ENCODE data around the gene MIDN.
"Not testable (repeated sequence)": the region's sequence is repeated elsewhere in the genome, so short reads cannot be mapped to it uniquely, and the experiment has no call there.

The MIDN gene

GRCh38 chr19:1245494-1246264, 2.7 kb upstream of the MIDN start:
- DNase-seq (ENCODE audit: low read depth), result no peak
- no peak for TF ChIP-seq CTCF (IDR thresholded peaks at IDR 0.05; ENCODE audit: control insufficient read depth, extremely low read depth, insufficient read depth)
- no peak overlapping the region for H3K4me3 ChIP-seq (ENCODE audit: low read depth, low read length)

- H3K4me3 ChIP-seq (ENCODE audit: low read depth, low read length); DNase-seq (ENCODE audit: low read depth): not testable (repeated sequence)
Measured at GRCh38 chr19:1246265-1247087, 1.9 kb upstream of the MIDN start.

GRCh38 chr19:1247748-1248138, 640 bp upstream of the MIDN start:
- peak overlapping the region; percentile 66 for H3K4me3 ChIP-seq (ENCODE audit: low read depth, low read length)
- DNase-seq (ENCODE audit: low read depth), result no peak
- TF ChIP-seq CTCF (IDR thresholded peaks at IDR 0.05; ENCODE audit: control insufficient read depth, extremely low read depth, insufficient read depth), result no peak

GRCh38 chr19:1248786-1249297, 459 bp downstream of the MIDN start:
- DNase-seq (ENCODE audit: low read depth), result no peak
- TF ChIP-seq CTCF (IDR thresholded peaks at IDR 0.05; ENCODE audit: control insufficient read depth, extremely low read depth, insufficient read depth), result peak; percentile 72

GRCh38 chr19:1249298-1249989, 1.1 kb downstream of the MIDN start:
- no peak for TF ChIP-seq CTCF (IDR thresholded peaks at IDR 0.05; ENCODE audit: control insufficient read depth, extremely low read depth, insufficient read depth)
- H3K4me3 ChIP-seq (ENCODE audit: low read depth, low read length), result peak overlapping the region; percentile 80

More at GRCh38 chr19:1248786-1249297, 459 bp downstream of the MIDN start:
- peak overlapping the region; percentile 66 for H3K4me3 ChIP-seq (ENCODE audit: low read depth, low read length)

GRCh38 chr19:1249990-1250436, 1.6 kb downstream of the MIDN start:
- peak overlapping the region; percentile 80 for H3K4me3 ChIP-seq (ENCODE audit: low read depth, low read length)
- no peak for DNase-seq (ENCODE audit: low read depth)
- no peak for TF ChIP-seq CTCF (IDR thresholded peaks at IDR 0.05; ENCODE audit: control insufficient read depth, extremely low read depth, insufficient read depth)

More at GRCh38 chr19:1249298-1249989, 1.1 kb downstream of the MIDN start:
- peak; percentile 69 for DNase-seq (ENCODE audit: low read depth)

All from LNCaP clone FGC (cell line).